Panc1 (cell line): ENCODE results near the gene GRSF1.

Source experiments
- CTCF ChIP-seq: fragments of 450-650 bp; IDR thresholded peaks from 2 replicates; pipeline ENCODE4 v1.5.1; 2017; ENCODE audit warnings: mild to moderate bottlenecking
- POLR2AphosphoS5 ChIP-seq: IDR thresholded peaks from 2 replicates; pipeline ENCODE4 v1.6.1; 2012; ENCODE audit warnings: mild to moderate bottlenecking, low read depth, low read length, moderate library complexity

- TF ChIP-seq CTCF (no peak), POLR2AphosphoS5 (no peak)
These were observed 6.0 kb downstream of the GRSF1 start for GRCh38 chr4:70833675-70834074.
